PC-3 (cell line): Measurements from ENCODE around the gene TSNAXIP1. TPM values are rescaled to one million over a fixed set of nuclear protein-coding genes. Genes with fewer than 3 reads are reported as not detected.

Experiments
- ATAC-seq: fragments of 200-7000 bp; cut with Tn5 transposase; 2 replicates; pipeline ENCODE4 v1.9.1; 2020; ENCODE audit warnings: mild to moderate bottlenecking, moderate library complexity
- BruUV-seq: library from RNA; stranded (reverse); fragments of 400-500 nt; replicated peaks from 2 replicates; lab custom pipeline; 2021; lab: Mats Ljungman, UMichigan
- CTCF ChIA-PET: fragments of 300-600 bp; sonication (Branson Sonifier 250); formaldehyde crosslinking; loops from one replicate; lab custom pipeline; 2022; ENCODE audit warnings: antibody characterized with exemption; lab: Charles Lee
- POLR2A ChIA-PET: fragments of 300-600 bp; sonication (Branson Sonifier 250); formaldehyde crosslinking; loops from one replicate; lab custom pipeline; 2022; ENCODE audit warnings: antibody characterized with exemption; ENCODE audit not compliant: unreplicated experiment; lab: Charles Lee
- DNase-seq: peaks from one replicate; pipeline ENCODE4 v3.0.0-alpha.2; 2015
- H2AFZ ChIP-seq: fragments of 300-600 bp; sonication (generic); 2 replicates; pipeline ENCODE4 v1.6.0; 2016; ENCODE audit warnings: antibody characterized with exemption, low read length
- H3F3A ChIP-seq: fragments of 300-600 bp; sonication (generic); one replicate; pipeline ENCODE4 v1.6.0; 2017; ENCODE audit warnings: antibody characterized with exemption, low read length, control low read depth, mild to moderate bottlenecking; ENCODE audit not compliant: unreplicated experiment
- H3K27ac ChIP-seq: fragments of 300-600 bp; sonication (generic); 2 replicates; pipeline ENCODE4 v1.5.1; 2016; ENCODE audit warnings: mild to moderate bottlenecking, low read length
- H3K27me3 ChIP-seq: fragments of 300-600 bp; sonication (generic); 2 replicates; pipeline ENCODE4 v1.6.1; 2016; ENCODE audit warnings: low read length, mixed read lengths
- H3K36me3 ChIP-seq: fragments of 300-600 bp; sonication (generic); 2 replicates; pipeline ENCODE4 v1.6.1; 2016; ENCODE audit warnings: low read depth, mixed run types, low read length, mixed read lengths
- H3K4me1 ChIP-seq: fragments of 300-600 bp; sonication (generic); 2 replicates; pipeline ENCODE4 v1.5.1; 2016; ENCODE audit warnings: low read length; ENCODE audit not compliant: insufficient read depth
- H3K4me2 ChIP-seq: fragments of 300-600 bp; sonication (generic); 2 replicates; pipeline ENCODE4 v1.6.0; 2016; ENCODE audit warnings: low read length
- H3K4me3 ChIP-seq: fragments of 300-600 bp; sonication (generic); 2 replicates; pipeline ENCODE4 v1.5.1; 2016; ENCODE audit warnings: mild to moderate bottlenecking, low read length, mixed read lengths
- H3K79me2 ChIP-seq: fragments of 300-600 bp; sonication (generic); 2 replicates; pipeline ENCODE4 v1.6.1; 2017; ENCODE audit warnings: low read length, mixed read lengths
- H3K9ac ChIP-seq: fragments of 300-600 bp; sonication (generic); 2 replicates; pipeline ENCODE4 v1.6.0; 2016; ENCODE audit warnings: mild to moderate bottlenecking, low read length
- H3K9me2 ChIP-seq: fragments of 300-600 bp; sonication (generic); replicated peaks from 2 replicates; pipeline ENCODE4 v1.6.1; 2016; ENCODE audit warnings: mixed run types, low read length, mixed read lengths
- H3K9me3 ChIP-seq: fragments of 300-600 bp; sonication (generic); 2 replicates; pipeline ENCODE4 v1.6.1; 2016; ENCODE audit warnings: low read length, mixed read lengths
- H4K20me1 ChIP-seq: fragments of 300-600 bp; sonication (generic); 2 replicates; pipeline ENCODE4 v1.6.1; 2016; ENCODE audit warnings: low read length, mixed read lengths
- EZH2 ChIP-seq: fragments of 300-600 bp; sonication (generic); IDR thresholded peaks from one replicate; pipeline ENCODE4 v1.6.1; 2017; ENCODE audit warnings: antibody characterized with exemption, mild to moderate bottlenecking, low read length; ENCODE audit not compliant: unreplicated experiment
- EZH2phosphoT487 ChIP-seq: fragments of 300-600 bp; sonication (generic); IDR thresholded peaks from 2 replicates; pipeline ENCODE4 v1.6.1; 2018; ENCODE audit warnings: mild to moderate bottlenecking, antibody characterized with exemption, low read length, borderline replicate concordance
- intact Hi-C: fragments of 100-400 bp; cut with micrococcal nuclease; formaldehyde crosslinking; loops from 2 replicates; pipeline ENCODE4 v1.9.0; 2023
- total RNA-seq: library from RNA; depleted of rRNA; stranded (reverse); fragments of >200 nt; gene quantifications from 2 replicates; pipeline ENCODE4 v1.2.3, GENCODE V29; 2014
- TF ChIP-seq, protein P1 (sequence below): fragments of 300-600 bp; sonication (generic); conservative IDR thresholded peaks from 2 replicates; pipeline ENCODE4 v1.5.1; 2017; ENCODE audit warnings: antibody characterized with exemption, low read depth, mild to moderate bottlenecking, low read length

Gene TSNAXIP1
- total RNA-seq, 1 experiment from 2014 or later: 0.44 TPM

DNA sequence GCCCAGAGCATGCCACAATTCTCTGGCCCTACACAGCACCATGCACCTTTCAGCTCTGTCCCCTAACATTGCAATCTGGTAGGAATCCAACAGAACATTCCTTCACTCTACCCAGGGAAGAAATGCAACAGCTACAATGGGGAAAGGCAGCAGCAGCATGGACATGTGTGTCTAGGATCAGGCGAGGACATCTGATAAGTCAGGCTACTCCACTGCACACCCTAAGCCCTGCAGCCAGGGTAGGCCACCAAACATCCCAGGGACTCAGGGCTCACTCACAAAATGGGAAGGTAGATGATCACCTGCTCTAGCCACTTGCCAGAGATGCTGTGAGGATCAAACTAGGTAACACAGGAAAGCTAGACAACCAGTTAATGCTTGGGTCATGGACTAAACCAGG is 5.4 kb upstream of the TSNAXIP1 start:
- Histone ChIP-seq H3K27me3 (no peaks in the 10 kb centered on the region), H3K36me3 (no peaks in the 10 kb centered on the region), H3K4me2 (no peak overlapping the region), H3K9ac (no peak overlapping the region), H3F3A (no peaks in the 10 kb centered on the region), H4K20me1 (no peaks in the 10 kb centered on the region), H3K4me3 (no peak overlapping the region), H3K79me2 (peaks cover 73% of the 10 kb centered on the region), H2AFZ (no peak overlapping the region), H3K9me2 (no peaks in the 10 kb centered on the region), H3K4me1 (peaks cover 10% of the 10 kb centered on the region), H3K27ac (no peak overlapping the region), H3K9me3 (no peaks in the 10 kb centered on the region)
- no TSS peak for BruUV-seq
- ATAC-seq (no peak), DNase-seq (no peak)
- no peak for TF ChIP-seq EZH2
- no peak for TF ChIP-seq EZH2phosphoT487
- TF ChIP-seq, protein P1, sequence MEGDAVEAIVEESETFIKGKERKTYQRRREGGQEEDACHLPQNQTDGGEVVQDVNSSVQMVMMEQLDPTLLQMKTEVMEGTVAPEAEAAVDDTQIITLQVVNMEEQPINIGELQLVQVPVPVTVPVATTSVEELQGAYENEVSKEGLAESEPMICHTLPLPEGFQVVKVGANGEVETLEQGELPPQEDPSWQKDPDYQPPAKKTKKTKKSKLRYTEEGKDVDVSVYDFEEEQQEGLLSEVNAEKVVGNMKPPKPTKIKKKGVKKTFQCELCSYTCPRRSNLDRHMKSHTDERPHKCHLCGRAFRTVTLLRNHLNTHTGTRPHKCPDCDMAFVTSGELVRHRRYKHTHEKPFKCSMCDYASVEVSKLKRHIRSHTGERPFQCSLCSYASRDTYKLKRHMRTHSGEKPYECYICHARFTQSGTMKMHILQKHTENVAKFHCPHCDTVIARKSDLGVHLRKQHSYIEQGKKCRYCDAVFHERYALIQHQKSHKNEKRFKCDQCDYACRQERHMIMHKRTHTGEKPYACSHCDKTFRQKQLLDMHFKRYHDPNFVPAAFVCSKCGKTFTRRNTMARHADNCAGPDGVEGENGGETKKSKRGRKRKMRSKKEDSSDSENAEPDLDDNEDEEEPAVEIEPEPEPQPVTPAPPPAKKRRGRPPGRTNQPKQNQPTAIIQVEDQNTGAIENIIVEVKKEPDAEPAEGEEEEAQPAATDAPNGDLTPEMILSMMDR: no peak
- ChIA-PET POLR2A (no interaction called here), CTCF (no interaction called here)
- intact Hi-C loops: no loop called here

DNA sequence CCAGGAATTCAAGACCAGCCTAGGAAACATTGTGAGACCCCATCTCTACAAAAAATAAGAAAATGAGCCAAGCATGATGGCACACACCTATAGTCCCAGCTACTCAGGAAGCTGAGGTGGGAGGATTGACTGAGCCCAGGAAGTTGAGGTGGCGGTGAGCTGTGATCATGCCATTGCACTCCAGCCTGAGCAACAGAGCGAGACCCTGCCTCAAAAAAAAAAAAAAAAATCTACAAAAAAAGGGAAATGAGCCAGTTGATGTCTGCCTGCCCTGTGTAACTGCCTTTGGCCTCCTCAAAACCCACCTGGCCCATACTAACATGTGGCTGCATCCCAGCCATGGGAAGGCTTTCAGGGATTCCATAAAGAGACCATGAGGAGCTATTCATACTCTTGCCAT is 4.8 kb upstream of the TSNAXIP1 start:
- H3K27me3 ChIP-seq: no peaks in the 10 kb centered on the region
- H3F3A ChIP-seq: no peaks in the 10 kb centered on the region
- no peak overlapping the region for H3K27ac ChIP-seq
- H3K4me3 ChIP-seq: no peak overlapping the region
- DNase-seq (no peak), ATAC-seq (no peak)
- ChIA-PET POLR2A (no interaction called here), CTCF (no interaction called here)
- H3K4me2 ChIP-seq: no peak overlapping the region
- intact Hi-C loops: no loop called here
- H3K9me3 ChIP-seq: no peaks in the 10 kb centered on the region
- H3K4me1 ChIP-seq: peaks cover 10% of the 10 kb centered on the region
- H2AFZ ChIP-seq: no peak overlapping the region
- no peaks in the 10 kb centered on the region for H4K20me1 ChIP-seq
- TF ChIP-seq EZH2 (no peak), EZH2phosphoT487 (no peak)
- TF ChIP-seq, protein P1: no peak
- no peaks in the 10 kb centered on the region for H3K36me3 ChIP-seq
- H3K9ac ChIP-seq: no peak overlapping the region
- peaks cover 70% of the 10 kb centered on the region for H3K79me2 ChIP-seq
- no TSS peak for BruUV-seq
- no peaks in the 10 kb centered on the region for H3K9me2 ChIP-seq

- intact Hi-C loops: no loop called here
- CTCF ChIA-PET: no interaction called here
- ATAC-seq: no peak
These were observed 2.8 kb upstream of the TSNAXIP1 start for GRCh38 chr16:67803894-67804293.

More at GRCh38 chr16:67803894-67804293, 2.8 kb upstream of the TSNAXIP1 start:
- no peak for DNase-seq
- POLR2A ChIA-PET: no interaction called here
- no peak overlapping the region for H3K27ac ChIP-seq
- BruUV-seq: no TSS peak
- no peaks in the 10 kb centered on the region for H3K9me2 ChIP-seq
- H2AFZ ChIP-seq: no peak overlapping the region
- H3K9ac ChIP-seq: no peak overlapping the region
- no peaks in the 10 kb centered on the region for H3K36me3 ChIP-seq
- no peaks in the 10 kb centered on the region for H3F3A ChIP-seq
- peaks cover 10% of the 10 kb centered on the region for H3K4me1 ChIP-seq
- H3K4me2 ChIP-seq: no peak overlapping the region
- H3K27me3 ChIP-seq: no peaks in the 10 kb centered on the region
- no peak overlapping the region for H3K4me3 ChIP-seq
- no peaks in the 10 kb centered on the region for H4K20me1 ChIP-seq
- TF ChIP-seq, protein P1: no peak
- TF ChIP-seq EZH2: no peak
- TF ChIP-seq EZH2phosphoT487: no peak
- no peaks in the 10 kb centered on the region for H3K9me3 ChIP-seq
- H3K79me2 ChIP-seq: peaks cover 60% of the 10 kb centered on the region
